PC-3 (cell line): Measurements from ENCODE around the gene FBLN1. TPM values are rescaled to one million over a fixed set of nuclear protein-coding genes. Genes with fewer than 3 reads are reported as not detected.

Experiments used
- ATAC-seq: fragments of 200-7000 bp; cut with Tn5 transposase; 2 replicates; pipeline ENCODE4 v1.9.1; 2020; ENCODE audit warnings: mild to moderate bottlenecking, moderate library complexity
- BruUV-seq: library from RNA; stranded (reverse); fragments of 400-500 nt; replicated peaks from 2 replicates; lab custom pipeline; 2021; lab: Mats Ljungman, UMichigan
- CTCF ChIA-PET: fragments of 300-600 bp; sonication (Branson Sonifier 250); formaldehyde crosslinking; loops from one replicate; lab custom pipeline; 2022; ENCODE audit warnings: antibody characterized with exemption; lab: Charles Lee
- POLR2A ChIA-PET: fragments of 300-600 bp; sonication (Branson Sonifier 250); formaldehyde crosslinking; loops from one replicate; lab custom pipeline; 2022; ENCODE audit warnings: antibody characterized with exemption; ENCODE audit not compliant: unreplicated experiment; lab: Charles Lee
- DNase-seq: peaks from one replicate; pipeline ENCODE4 v3.0.0-alpha.2; 2015
- H2AFZ ChIP-seq: fragments of 300-600 bp; sonication (generic); 2 replicates; pipeline ENCODE4 v1.6.0; 2016; ENCODE audit warnings: antibody characterized with exemption, low read length
- H3F3A ChIP-seq: fragments of 300-600 bp; sonication (generic); one replicate; pipeline ENCODE4 v1.6.0; 2017; ENCODE audit warnings: antibody characterized with exemption, low read length, control low read depth, mild to moderate bottlenecking; ENCODE audit not compliant: unreplicated experiment
- H3K27ac ChIP-seq: fragments of 300-600 bp; sonication (generic); 2 replicates; pipeline ENCODE4 v1.5.1; 2016; ENCODE audit warnings: mild to moderate bottlenecking, low read length
- H3K27me3 ChIP-seq: fragments of 300-600 bp; sonication (generic); 2 replicates; pipeline ENCODE4 v1.6.1; 2016; ENCODE audit warnings: low read length, mixed read lengths
- H3K36me3 ChIP-seq: fragments of 300-600 bp; sonication (generic); 2 replicates; pipeline ENCODE4 v1.6.1; 2016; ENCODE audit warnings: low read depth, mixed run types, low read length, mixed read lengths
- H3K4me1 ChIP-seq: fragments of 300-600 bp; sonication (generic); 2 replicates; pipeline ENCODE4 v1.5.1; 2016; ENCODE audit warnings: low read length; ENCODE audit not compliant: insufficient read depth
- H3K4me2 ChIP-seq: fragments of 300-600 bp; sonication (generic); 2 replicates; pipeline ENCODE4 v1.6.0; 2016; ENCODE audit warnings: low read length
- H3K4me3 ChIP-seq: fragments of 300-600 bp; sonication (generic); 2 replicates; pipeline ENCODE4 v1.5.1; 2016; ENCODE audit warnings: mild to moderate bottlenecking, low read length, mixed read lengths
- H3K79me2 ChIP-seq: fragments of 300-600 bp; sonication (generic); 2 replicates; pipeline ENCODE4 v1.6.1; 2017; ENCODE audit warnings: low read length, mixed read lengths
- H3K9ac ChIP-seq: fragments of 300-600 bp; sonication (generic); 2 replicates; pipeline ENCODE4 v1.6.0; 2016; ENCODE audit warnings: mild to moderate bottlenecking, low read length
- H3K9me2 ChIP-seq: fragments of 300-600 bp; sonication (generic); replicated peaks from 2 replicates; pipeline ENCODE4 v1.6.1; 2016; ENCODE audit warnings: mixed run types, low read length, mixed read lengths
- H3K9me3 ChIP-seq: fragments of 300-600 bp; sonication (generic); 2 replicates; pipeline ENCODE4 v1.6.1; 2016; ENCODE audit warnings: low read length, mixed read lengths
- H4K20me1 ChIP-seq: fragments of 300-600 bp; sonication (generic); 2 replicates; pipeline ENCODE4 v1.6.1; 2016; ENCODE audit warnings: low read length, mixed read lengths
- CTCF ChIP-seq: fragments of 300-600 bp; sonication (generic); conservative IDR thresholded peaks from 2 replicates; pipeline ENCODE4 v1.5.1; 2017; ENCODE audit warnings: antibody characterized with exemption, low read depth, mild to moderate bottlenecking, low read length
- EZH2 ChIP-seq: fragments of 300-600 bp; sonication (generic); IDR thresholded peaks from one replicate; pipeline ENCODE4 v1.6.1; 2017; ENCODE audit warnings: antibody characterized with exemption, mild to moderate bottlenecking, low read length; ENCODE audit not compliant: unreplicated experiment
- EZH2phosphoT487 ChIP-seq: fragments of 300-600 bp; sonication (generic); IDR thresholded peaks from 2 replicates; pipeline ENCODE4 v1.6.1; 2018; ENCODE audit warnings: mild to moderate bottlenecking, antibody characterized with exemption, low read length, borderline replicate concordance
- intact Hi-C: fragments of 100-400 bp; cut with micrococcal nuclease; formaldehyde crosslinking; loops from 2 replicates; pipeline ENCODE4 v1.9.0; 2023
- total RNA-seq: library from RNA; depleted of rRNA; stranded (reverse); fragments of >200 nt; gene quantifications from 2 replicates; pipeline ENCODE4 v1.2.3, GENCODE V29; 2014

The FBLN1 gene
- total RNA-seq, 1 experiment from 2014 or later = 13.4 TPM

GRCh38 chr22:45525480-45525879 lies 22.8 kb downstream of the FBLN1 start:
- H2AFZ ChIP-seq = no peak overlapping the region
- intact Hi-C loops = no loop called here
- H3K79me2 ChIP-seq = no peaks in the 10 kb centered on the region
- H3K4me3 ChIP-seq = no peak overlapping the region
- no peak overlapping the region for H3K27ac ChIP-seq
- H4K20me1 ChIP-seq = no peaks in the 10 kb centered on the region
- H3K36me3 ChIP-seq = no peaks in the 10 kb centered on the region
- H3K27me3 ChIP-seq = no peaks in the 10 kb centered on the region
- BruUV-seq = no TSS peak
- no peaks in the 10 kb centered on the region for H3K9me3 ChIP-seq
- H3K9me2 ChIP-seq = no peaks in the 10 kb centered on the region
- no peak for TF ChIP-seq EZH2phosphoT487
- no peak for TF ChIP-seq EZH2
- TF ChIP-seq CTCF = no peak
- DNase-seq (no peak), ATAC-seq (no peak)
- no peaks in the 10 kb centered on the region for H3K4me1 ChIP-seq
- no peaks in the 10 kb centered on the region for H3F3A ChIP-seq
- no peak overlapping the region for H3K4me2 ChIP-seq
- ChIA-PET CTCF (no interaction called here), POLR2A (no interaction called here)
- no peak overlapping the region for H3K9ac ChIP-seq

GRCh38 chr22:45526281-45526680 lies 23.6 kb downstream of the FBLN1 start:
- Histone ChIP-seq H3K36me3 (no peaks in the 10 kb centered on the region), H2AFZ (no peak overlapping the region), H3K9me3 (no peaks in the 10 kb centered on the region), H3K4me3 (no peak overlapping the region), H3F3A (no peaks in the 10 kb centered on the region), H3K9me2 (no peaks in the 10 kb centered on the region), H3K4me2 (no peak overlapping the region), H3K27ac (no peak overlapping the region), H4K20me1 (no peaks in the 10 kb centered on the region), H3K9ac (no peak overlapping the region), H3K79me2 (no peaks in the 10 kb centered on the region), H3K4me1 (no peaks in the 10 kb centered on the region), H3K27me3 (no peaks in the 10 kb centered on the region)
- no TSS peak for BruUV-seq
- ChIA-PET POLR2A (no interaction called here), CTCF (no interaction called here)
- DNase-seq = no peak
- intact Hi-C loops = no loop called here
- no peak for ATAC-seq
- TF ChIP-seq CTCF (no peak), EZH2phosphoT487 (no peak), EZH2 (no peak)

GRCh38 chr22:45526768-45527360 lies 24.2 kb downstream of the FBLN1 start:
- H3K9me2 ChIP-seq = no peaks in the 10 kb centered on the region
- BruUV-seq = no TSS peak
- no peaks in the 10 kb centered on the region for H3K36me3 ChIP-seq
- DNase-seq (no peak), ATAC-seq (no peak)
- no peak overlapping the region for H3K27ac ChIP-seq
- H3K79me2 ChIP-seq = no peaks in the 10 kb centered on the region
- intact Hi-C loops = no loop called here
- H3K9ac ChIP-seq = no peak overlapping the region
- no peaks in the 10 kb centered on the region for H4K20me1 ChIP-seq
- no peaks in the 10 kb centered on the region for H3K9me3 ChIP-seq
- no peaks in the 10 kb centered on the region for H3K4me1 ChIP-seq
- no peak for TF ChIP-seq CTCF
- TF ChIP-seq EZH2phosphoT487 = no peak
- no peak for TF ChIP-seq EZH2
- H3F3A ChIP-seq = no peaks in the 10 kb centered on the region
- CTCF ChIA-PET = no interaction called here
- no peak overlapping the region for H3K4me2 ChIP-seq
- POLR2A ChIA-PET = no interaction called here
- H2AFZ ChIP-seq = no peak overlapping the region
- H3K27me3 ChIP-seq = no peaks in the 10 kb centered on the region
- no peak overlapping the region for H3K4me3 ChIP-seq
